Measurements from ENCODE around the gene FAM3D.

- no peak for TF ChIP-seq CTCF (IDR thresholded peaks at IDR 0.05)
- TF ChIP-seq SIN3A (IDR thresholded peaks at IDR 0.05; ENCODE audit: borderline replicate concordance, insufficient read depth, low read depth, low read length): no peak
Measured at GRCh38 chr3:58672880-58673279, 6.3 kb upstream of the FAM3D start.

Data from Panc1 (cell line).